GM21390 (cell line): ENCODE data around the gene PTPN12.
"Not testable (repeated sequence)": the region's sequence is repeated elsewhere in the genome, so short reads cannot be mapped to it uniquely, and the experiment has no call there.

Experiments used
- ATAC-seq: cut with Tn5 transposase; IDR thresholded peaks from one replicate; pipeline ENCODE4 v1.9.1; 2021; ENCODE audit not compliant: unreplicated experiment

The PTPN12 gene

DNA sequence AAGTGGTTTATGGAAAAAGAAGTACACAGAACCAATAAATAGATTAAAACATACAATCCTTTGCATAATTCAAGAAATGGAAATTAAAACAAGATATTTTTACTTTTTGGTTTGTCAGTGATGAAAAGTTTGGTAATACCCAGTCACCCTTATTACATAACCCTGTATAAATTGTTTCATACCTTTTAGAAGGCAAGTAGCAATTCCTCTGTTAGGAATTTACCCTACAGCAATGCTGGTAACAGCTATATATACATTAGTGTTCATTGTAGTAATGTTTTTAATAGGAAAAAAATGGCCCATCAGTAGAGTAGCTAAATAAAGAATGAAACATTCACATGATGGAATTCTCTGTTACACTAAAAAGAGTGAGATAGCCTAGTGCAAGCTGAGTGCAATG lies 42.7 kb downstream of the PTPN12 start:
- no peak for ATAC-seq

GRCh38 chr7:77580762-77581350 lies 43.8 kb downstream of the PTPN12 start:
- no peak for ATAC-seq

- no peak for ATAC-seq
Observed at GRCh38 chr7:77587272-77587671, 50.2 kb downstream of the PTPN12 start.

GRCh38 chr7:77600952-77601351 lies 63.9 kb downstream of the PTPN12 start:
- ATAC-seq: no peak

GRCh38 chr7:77606562-77606961 lies 69.5 kb downstream of the PTPN12 start:
- ATAC-seq: no peak

- no peak for ATAC-seq
Observed at GRCh38 chr7:77619314-77619713, 82.2 kb downstream of the PTPN12 start.

DNA sequence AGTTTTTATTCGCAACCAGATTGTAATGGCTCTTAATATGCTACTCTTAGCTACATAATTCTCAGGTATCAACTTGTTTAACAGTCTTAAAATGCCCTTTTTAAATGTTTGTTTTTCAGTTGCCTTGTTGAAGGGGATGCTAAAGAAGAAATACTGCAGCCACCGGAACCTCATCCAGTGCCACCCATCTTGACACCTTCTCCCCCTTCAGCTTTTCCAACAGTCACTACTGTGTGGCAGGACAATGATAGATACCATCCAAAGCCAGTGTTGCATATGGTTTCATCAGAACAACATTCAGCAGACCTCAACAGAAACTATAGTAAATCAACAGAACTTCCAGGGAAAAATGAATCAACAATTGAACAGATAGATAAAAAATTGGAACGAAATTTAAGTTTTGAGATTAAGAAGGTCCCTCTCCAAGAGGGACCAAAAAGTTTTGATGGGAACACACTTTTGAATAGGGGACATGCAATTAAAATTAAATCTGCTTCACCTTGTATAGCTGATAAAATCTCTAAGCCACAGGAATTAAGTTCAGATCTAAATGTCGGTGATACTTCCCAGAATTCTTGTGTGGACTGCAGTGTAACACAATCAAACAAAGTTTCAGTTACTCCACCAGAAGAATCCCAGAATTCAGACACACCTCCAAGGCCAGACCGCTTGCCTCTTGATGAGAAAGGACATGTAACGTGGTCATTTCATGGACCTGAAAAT lies 89.7 kb downstream of the PTPN12 start:
- ATAC-seq: no peak

DNA sequence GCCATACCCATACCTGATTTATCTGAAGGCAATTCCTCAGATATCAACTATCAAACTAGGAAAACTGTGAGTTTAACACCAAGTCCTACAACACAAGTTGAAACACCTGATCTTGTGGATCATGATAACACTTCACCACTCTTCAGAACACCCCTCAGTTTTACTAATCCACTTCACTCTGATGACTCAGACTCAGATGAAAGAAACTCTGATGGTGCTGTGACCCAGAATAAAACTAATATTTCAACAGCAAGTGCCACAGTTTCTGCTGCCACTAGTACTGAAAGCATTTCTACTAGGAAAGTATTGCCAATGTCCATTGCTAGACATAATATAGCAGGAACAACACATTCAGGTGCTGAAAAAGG lies 90.2 kb downstream of the PTPN12 start:
- ATAC-seq: no peak

DNA sequence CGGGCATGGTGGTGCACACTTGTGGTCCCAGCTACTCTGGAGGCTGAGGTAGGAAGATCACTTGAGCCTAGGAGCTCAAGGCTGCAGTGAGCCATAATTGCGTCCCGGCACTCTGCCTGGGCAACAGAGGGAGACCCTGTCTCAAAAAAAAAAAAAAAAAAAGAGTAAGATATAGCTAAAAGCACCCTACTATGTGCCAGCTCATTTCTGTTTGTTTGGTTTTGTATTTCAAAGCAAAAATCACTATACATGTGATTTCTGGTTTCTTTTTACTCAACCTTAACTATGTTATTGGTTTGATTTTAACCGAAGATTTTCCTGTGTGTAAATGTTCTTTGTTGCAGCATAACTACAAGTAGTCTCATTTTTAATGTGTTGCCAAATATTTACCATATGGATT lies 92.7 kb downstream of the PTPN12 start:
- ATAC-seq: no peak

DNA sequence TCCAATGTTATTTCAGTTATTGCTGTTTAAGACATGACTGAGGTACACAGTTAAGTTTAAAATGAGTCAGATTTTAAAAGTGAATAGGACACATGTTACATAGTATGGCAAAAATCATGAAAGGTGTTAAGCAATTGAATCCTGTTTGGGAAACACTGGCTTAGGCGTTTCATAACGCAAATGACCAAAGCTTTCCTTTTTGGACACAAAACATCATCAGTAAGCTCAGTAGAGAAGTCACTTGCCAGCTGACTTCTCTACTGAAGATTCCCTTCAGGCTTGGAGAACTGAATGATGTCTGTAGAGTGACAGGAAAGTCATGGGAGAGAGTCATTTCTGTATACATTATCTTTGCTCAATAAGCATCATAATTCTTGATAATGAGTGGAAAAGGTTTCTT lies 94.7 kb downstream of the PTPN12 start:
- ATAC-seq: no peak

DNA sequence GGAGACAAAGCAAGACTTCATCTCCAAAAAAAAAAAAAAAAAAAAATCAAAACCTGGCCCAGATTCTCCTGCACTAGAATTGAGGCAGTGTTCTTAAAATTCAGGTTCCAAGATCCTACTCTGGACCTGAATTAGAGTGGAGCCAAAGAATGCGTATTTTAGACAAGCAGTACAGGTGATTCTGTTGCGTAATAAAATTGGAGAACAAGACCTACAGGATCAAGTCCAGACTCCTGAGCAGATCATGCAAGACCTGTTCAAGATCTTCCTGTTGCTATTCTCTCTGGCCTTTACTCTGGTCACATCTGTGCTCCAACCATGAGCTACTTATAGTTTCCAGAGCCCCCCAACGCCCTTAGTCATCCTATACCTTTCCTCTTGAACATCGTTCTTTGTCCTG lies 107.7 kb downstream of the PTPN12 start:
- ATAC-seq: no peak

- no peak for ATAC-seq
Observed at GRCh38 chr7:77648742-77649338, 111.7 kb downstream of the PTPN12 start.

GRCh38 chr7:77649716-77650349 lies 112.7 kb downstream of the PTPN12 start:
- no peak for ATAC-seq

GRCh38 chr7:77651575-77652162 lies 114.6 kb downstream of the PTPN12 start:
- ATAC-seq: no peak

- not testable (repeated sequence) for ATAC-seq
Observed at GRCh38 chr7:77652826-77653225, 115.7 kb downstream of the PTPN12 start.

- no peak for ATAC-seq
Observed at GRCh38 chr7:77653572-77653971, 116.5 kb downstream of the PTPN12 start.

DNA sequence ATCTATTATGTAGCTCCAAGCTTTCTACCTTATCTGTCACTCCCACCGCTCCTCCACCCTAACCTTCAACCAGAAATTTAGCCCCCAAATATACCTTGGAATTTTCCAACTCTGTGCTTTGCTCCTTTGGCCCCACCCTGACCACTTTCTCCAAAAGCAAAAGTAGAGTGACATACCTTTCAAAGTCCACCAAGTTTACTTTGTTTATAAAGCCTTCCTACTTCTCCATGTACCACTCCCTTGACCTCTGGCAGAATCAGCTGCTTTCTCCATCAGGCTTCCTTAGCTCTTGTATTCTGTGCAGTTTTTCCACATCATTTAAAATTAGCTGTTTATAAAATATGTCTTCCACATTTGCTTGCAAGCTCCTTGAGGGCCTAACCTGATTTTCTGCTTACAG lies 118.3 kb downstream of the PTPN12 start:
- no peak for ATAC-seq

GRCh38 chr7:77655836-77656455 lies 118.9 kb downstream of the PTPN12 start:
- no peak for ATAC-seq

DNA sequence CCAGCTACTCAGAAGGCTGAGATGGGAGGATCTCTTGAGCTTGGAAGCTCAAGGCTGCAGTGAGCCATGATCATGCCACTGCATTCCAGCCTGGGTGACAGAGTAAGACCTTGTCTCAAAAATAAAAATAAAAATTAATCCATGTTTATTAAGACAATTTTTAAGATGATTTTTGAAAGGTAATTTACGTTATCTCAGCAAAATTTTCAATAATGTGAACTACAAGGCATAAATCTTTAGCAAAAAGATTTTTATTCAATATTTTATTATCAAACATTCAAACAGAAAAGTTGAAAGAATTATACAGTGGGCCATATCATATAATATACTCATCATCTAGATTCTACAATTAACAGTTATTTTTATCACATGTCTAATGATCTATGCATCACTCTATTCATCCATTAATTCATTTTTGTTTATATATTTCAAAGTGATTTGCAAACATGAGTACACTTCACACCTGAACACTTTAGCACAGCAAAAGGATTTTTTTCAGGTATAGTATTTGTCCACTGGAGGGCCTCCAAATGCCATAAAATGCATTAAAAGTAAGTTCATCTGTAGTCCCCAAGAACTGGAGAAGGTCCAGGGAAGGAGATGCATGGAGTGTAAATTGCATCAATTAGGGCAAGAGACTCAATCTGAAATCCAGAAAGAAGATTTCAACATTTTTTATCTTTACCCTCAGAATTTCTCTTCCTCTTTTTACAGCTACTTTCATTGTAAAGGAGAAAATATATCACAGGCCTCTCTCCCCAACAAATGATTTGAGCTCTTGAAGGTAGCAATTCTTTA lies 120.5 kb downstream of the PTPN12 start:
- ATAC-seq: no peak

DNA sequence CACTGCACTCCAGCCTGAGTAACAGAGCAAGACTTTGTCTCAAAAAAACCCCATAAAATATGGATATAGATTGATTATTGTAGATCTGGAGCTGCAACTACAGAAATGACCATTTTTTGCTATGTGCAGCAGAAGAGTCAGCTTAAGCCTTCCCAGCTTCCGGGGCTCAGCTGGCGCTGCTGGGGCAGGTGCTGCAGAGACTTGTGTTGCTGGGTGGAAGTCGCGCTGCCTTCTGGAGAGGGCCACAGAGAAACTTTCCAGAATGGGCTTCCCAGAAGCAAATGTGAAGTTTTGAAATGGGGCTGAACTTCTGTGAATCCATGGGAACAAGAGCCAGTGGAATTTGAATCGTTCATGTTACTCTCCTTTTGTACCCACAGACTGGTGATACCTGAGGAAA lies 121.8 kb downstream of the PTPN12 start:
- ATAC-seq: no peak
